Peyer's patch (tissue), 4 donors: ENCODE measurements around the gene KIAA0930.

Experiments
- POLR2A ChIP-seq, 2 donors: fragments of 450-650 bp; IDR thresholded peaks; one replicate each; pipeline ENCODE4 v1.5.1; 2017; ENCODE audit warnings: antibody characterized with exemption in 2 of 2, mild to moderate bottlenecking in 2 of 2, moderate library complexity in 2 of 2
- TF ChIP-seq, protein P1 (sequence below), 6 experiments: fragments of 450-650 bp in 4 of 6; fragments of 200-600 bp in 2 of 6; sonication (generic) in 1 of 6; IDR thresholded peaks; one replicate each; pipeline ENCODE4 v1.5.1; 2017 to 2019; ENCODE audit warnings: antibody characterized with exemption in 6 of 6, mild to moderate bottlenecking in 3 of 6, moderate library complexity in 1 of 6

GRCh38 chr22:45183974-45184373 is 56.7 kb downstream of the KIAA0930 start:
- TF ChIP-seq, protein P1, sequence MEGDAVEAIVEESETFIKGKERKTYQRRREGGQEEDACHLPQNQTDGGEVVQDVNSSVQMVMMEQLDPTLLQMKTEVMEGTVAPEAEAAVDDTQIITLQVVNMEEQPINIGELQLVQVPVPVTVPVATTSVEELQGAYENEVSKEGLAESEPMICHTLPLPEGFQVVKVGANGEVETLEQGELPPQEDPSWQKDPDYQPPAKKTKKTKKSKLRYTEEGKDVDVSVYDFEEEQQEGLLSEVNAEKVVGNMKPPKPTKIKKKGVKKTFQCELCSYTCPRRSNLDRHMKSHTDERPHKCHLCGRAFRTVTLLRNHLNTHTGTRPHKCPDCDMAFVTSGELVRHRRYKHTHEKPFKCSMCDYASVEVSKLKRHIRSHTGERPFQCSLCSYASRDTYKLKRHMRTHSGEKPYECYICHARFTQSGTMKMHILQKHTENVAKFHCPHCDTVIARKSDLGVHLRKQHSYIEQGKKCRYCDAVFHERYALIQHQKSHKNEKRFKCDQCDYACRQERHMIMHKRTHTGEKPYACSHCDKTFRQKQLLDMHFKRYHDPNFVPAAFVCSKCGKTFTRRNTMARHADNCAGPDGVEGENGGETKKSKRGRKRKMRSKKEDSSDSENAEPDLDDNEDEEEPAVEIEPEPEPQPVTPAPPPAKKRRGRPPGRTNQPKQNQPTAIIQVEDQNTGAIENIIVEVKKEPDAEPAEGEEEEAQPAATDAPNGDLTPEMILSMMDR (IDR thresholded peaks at IDR 0.05) = no peak
- no peak for TF ChIP-seq POLR2A (IDR thresholded peaks at IDR 0.05)
